Bladder microvascular endothelial cell (primary cell): ENCODE results near the gene RPS6KA6. TPM values are rescaled to one million over a fixed set of nuclear protein-coding genes. Genes with fewer than 3 reads are reported as not detected.

Source experiments
- total RNA-seq: library from RNA; depleted of rRNA; stranded (reverse); fragments of >200 nt; gene quantifications from 2 replicates; pipeline ENCODE4 v1.2.3, GENCODE V29; 2014

RPS6KA6 gene
- under 0.01 and 0.94 TPM in 2 replicates for total RNA-seq

GRCh38 chrX:84187533-84188319 is at the start of gene RPS6KA6:
Gene RPS6KA6, minus strand, starts transcription at chrX:84188199. Its CDS starts 300 bp downstream, at chrX:84187899.

